ENCODE measurements around the gene ATP8B4.

Gene ATP8B4

DNA sequence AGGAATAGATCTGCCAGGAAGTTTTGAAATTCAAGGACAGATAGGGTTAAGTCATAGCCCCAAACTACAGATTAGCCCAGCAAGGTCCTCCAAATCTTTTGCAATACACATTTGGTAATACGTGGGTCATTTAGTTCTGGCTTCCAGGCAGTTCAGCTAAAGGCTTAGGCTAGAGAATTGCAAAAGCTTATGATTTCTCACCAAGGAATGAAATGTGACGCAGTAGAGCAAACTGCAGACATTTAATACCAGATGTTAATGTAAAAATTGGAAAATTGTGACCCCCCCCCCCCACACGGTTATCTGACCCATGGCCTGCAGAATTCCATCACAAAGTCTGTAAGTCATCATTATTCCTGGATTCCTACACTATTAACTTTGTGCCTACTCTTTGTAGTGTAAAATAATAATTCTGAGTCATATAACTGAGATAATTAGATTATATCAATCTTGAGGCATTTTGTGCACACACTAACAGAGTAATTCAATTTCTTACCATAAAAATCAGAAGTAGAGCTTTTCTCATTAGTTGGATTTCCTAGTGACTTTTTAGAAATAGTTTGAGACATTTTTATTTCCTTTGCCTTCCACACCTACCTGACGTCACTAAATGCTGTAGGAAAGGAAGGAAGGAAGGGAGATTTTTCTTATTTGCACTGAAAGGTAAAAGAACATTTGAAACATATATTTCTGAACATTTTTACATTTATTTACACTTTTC lies 263.0 kb downstream of the ATP8B4 start:
- Histone ChIP-seq H3K4me1 (ENCODE audit: low read depth, poor library complexity, severe bottlenecking) (no peaks in the 10 kb centered on the region), H3K9ac (no peak overlapping the region), H3K36me3 (ENCODE audit: insufficient read depth) (no peaks in the 10 kb centered on the region), H3K4me2 (no peak overlapping the region), H3K27me3 (ENCODE audit: insufficient read depth, low read depth) (no peaks in the 10 kb centered on the region), H3K79me2 (ENCODE audit: insufficient read depth, low read depth) (no peaks in the 10 kb centered on the region), H3K4me3 (IDR thresholded peaks at IDR 0.05; ENCODE audit: insufficient read depth, low read depth, low read length) (no peak overlapping the region), H3K27ac (no peak overlapping the region), H4K20me1 (ENCODE audit: insufficient read depth) (no peaks in the 10 kb centered on the region), H2AFZ (ENCODE audit: low read depth) (no peak overlapping the region)
- TF ChIP-seq, protein P1, sequence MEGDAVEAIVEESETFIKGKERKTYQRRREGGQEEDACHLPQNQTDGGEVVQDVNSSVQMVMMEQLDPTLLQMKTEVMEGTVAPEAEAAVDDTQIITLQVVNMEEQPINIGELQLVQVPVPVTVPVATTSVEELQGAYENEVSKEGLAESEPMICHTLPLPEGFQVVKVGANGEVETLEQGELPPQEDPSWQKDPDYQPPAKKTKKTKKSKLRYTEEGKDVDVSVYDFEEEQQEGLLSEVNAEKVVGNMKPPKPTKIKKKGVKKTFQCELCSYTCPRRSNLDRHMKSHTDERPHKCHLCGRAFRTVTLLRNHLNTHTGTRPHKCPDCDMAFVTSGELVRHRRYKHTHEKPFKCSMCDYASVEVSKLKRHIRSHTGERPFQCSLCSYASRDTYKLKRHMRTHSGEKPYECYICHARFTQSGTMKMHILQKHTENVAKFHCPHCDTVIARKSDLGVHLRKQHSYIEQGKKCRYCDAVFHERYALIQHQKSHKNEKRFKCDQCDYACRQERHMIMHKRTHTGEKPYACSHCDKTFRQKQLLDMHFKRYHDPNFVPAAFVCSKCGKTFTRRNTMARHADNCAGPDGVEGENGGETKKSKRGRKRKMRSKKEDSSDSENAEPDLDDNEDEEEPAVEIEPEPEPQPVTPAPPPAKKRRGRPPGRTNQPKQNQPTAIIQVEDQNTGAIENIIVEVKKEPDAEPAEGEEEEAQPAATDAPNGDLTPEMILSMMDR (conservative IDR thresholded peaks at IDR 0.05; ENCODE audit: low read depth, low read length): no peak

- Histone ChIP-seq H3K4me3 (IDR thresholded peaks at IDR 0.05; ENCODE audit: insufficient read depth, low read depth, low read length) (no peak overlapping the region), H2AFZ (ENCODE audit: low read depth) (no peak overlapping the region), H3K79me2 (ENCODE audit: insufficient read depth, low read depth) (no peaks in the 10 kb centered on the region), H3K4me2 (no peak overlapping the region), H3K36me3 (ENCODE audit: insufficient read depth) (no peaks in the 10 kb centered on the region), H3K9ac (no peak overlapping the region), H3K4me1 (ENCODE audit: low read depth, poor library complexity, severe bottlenecking) (no peaks in the 10 kb centered on the region), H3K27me3 (ENCODE audit: insufficient read depth, low read depth) (no peaks in the 10 kb centered on the region), H4K20me1 (ENCODE audit: insufficient read depth) (no peaks in the 10 kb centered on the region), H3K27ac (no peak overlapping the region)
- TF ChIP-seq, protein P1 (conservative IDR thresholded peaks at IDR 0.05; ENCODE audit: low read depth, low read length): no peak
These were observed 266.3 kb downstream of the ATP8B4 start for GRCh38 chr15:49852756-49853155.

DNA sequence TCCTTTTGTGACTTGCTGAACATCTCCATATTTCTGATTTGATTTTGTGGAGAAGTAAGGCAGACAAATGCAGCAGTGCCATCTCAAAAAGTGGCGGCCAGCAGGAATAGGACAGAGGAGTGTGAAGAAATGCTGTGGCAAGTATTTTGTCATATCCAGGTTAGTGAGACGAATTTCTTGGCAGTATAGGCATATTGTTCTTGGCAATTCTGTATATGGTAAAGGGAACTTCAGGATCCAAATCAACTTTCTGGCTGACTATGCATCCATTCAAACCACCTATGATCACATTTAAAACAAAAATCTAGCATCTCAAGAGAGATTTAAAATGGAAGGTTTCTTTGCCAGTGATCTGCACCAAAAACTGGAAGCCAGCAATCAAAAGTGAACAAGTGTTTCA lies 270.2 kb downstream of the ATP8B4 start:
- H3K4me1 ChIP-seq (ENCODE audit: low read depth, poor library complexity, severe bottlenecking): no peaks in the 10 kb centered on the region
- no peaks in the 10 kb centered on the region for H3K79me2 ChIP-seq (ENCODE audit: insufficient read depth, low read depth)
- H4K20me1 ChIP-seq (ENCODE audit: insufficient read depth): no peaks in the 10 kb centered on the region
- TF ChIP-seq, protein P1 (conservative IDR thresholded peaks at IDR 0.05; ENCODE audit: low read depth, low read length): no peak
- no peak overlapping the region for H3K9ac ChIP-seq
- H3K36me3 ChIP-seq (ENCODE audit: insufficient read depth): no peaks in the 10 kb centered on the region
- no peak overlapping the region for H3K4me2 ChIP-seq
- H3K27me3 ChIP-seq (ENCODE audit: insufficient read depth, low read depth): no peaks in the 10 kb centered on the region
- H3K4me3 ChIP-seq (IDR thresholded peaks at IDR 0.05; ENCODE audit: insufficient read depth, low read depth, low read length): no peak overlapping the region
- H3K27ac ChIP-seq: no peak overlapping the region
- no peak overlapping the region for H2AFZ ChIP-seq (ENCODE audit: low read depth)

GRCh38 chr15:49848282-49848724 lies 270.7 kb downstream of the ATP8B4 start:
- no peaks in the 10 kb centered on the region for H3K36me3 ChIP-seq (ENCODE audit: insufficient read depth)
- H3K4me3 ChIP-seq (IDR thresholded peaks at IDR 0.05; ENCODE audit: insufficient read depth, low read depth, low read length): no peak overlapping the region
- H3K27me3 ChIP-seq (ENCODE audit: insufficient read depth, low read depth): no peaks in the 10 kb centered on the region
- no peak overlapping the region for H3K9ac ChIP-seq
- no peak overlapping the region for H3K4me2 ChIP-seq
- TF ChIP-seq, protein P1 (conservative IDR thresholded peaks at IDR 0.05; ENCODE audit: low read depth, low read length): no peak
- H2AFZ ChIP-seq (ENCODE audit: low read depth): no peak overlapping the region
- no peaks in the 10 kb centered on the region for H3K4me1 ChIP-seq (ENCODE audit: low read depth, poor library complexity, severe bottlenecking)
- H3K79me2 ChIP-seq (ENCODE audit: insufficient read depth, low read depth): no peaks in the 10 kb centered on the region
- no peak overlapping the region for H3K27ac ChIP-seq
- no peaks in the 10 kb centered on the region for H4K20me1 ChIP-seq (ENCODE audit: insufficient read depth)

All from KMS-11 (cell line).